Tongue (tissue), 2 donors: ENCODE results near the gene NDST1. TPM values are rescaled to one million over a fixed set of nuclear protein-coding genes. Genes with fewer than 3 reads are reported as not detected.

Experiments
- DNase-seq: peaks from one replicate; pipeline ENCODE4 v3.0.0-alpha.2; 2015
- total RNA-seq: library from RNA; depleted of rRNA; stranded (reverse); fragments of >200 nt; gene quantifications from one replicate; pipeline ENCODE4 v1.2.3, GENCODE V29; 2014

NDST1 gene
- total RNA-seq, 1 donor from 2014 or later = 91.4 TPM

DNA sequence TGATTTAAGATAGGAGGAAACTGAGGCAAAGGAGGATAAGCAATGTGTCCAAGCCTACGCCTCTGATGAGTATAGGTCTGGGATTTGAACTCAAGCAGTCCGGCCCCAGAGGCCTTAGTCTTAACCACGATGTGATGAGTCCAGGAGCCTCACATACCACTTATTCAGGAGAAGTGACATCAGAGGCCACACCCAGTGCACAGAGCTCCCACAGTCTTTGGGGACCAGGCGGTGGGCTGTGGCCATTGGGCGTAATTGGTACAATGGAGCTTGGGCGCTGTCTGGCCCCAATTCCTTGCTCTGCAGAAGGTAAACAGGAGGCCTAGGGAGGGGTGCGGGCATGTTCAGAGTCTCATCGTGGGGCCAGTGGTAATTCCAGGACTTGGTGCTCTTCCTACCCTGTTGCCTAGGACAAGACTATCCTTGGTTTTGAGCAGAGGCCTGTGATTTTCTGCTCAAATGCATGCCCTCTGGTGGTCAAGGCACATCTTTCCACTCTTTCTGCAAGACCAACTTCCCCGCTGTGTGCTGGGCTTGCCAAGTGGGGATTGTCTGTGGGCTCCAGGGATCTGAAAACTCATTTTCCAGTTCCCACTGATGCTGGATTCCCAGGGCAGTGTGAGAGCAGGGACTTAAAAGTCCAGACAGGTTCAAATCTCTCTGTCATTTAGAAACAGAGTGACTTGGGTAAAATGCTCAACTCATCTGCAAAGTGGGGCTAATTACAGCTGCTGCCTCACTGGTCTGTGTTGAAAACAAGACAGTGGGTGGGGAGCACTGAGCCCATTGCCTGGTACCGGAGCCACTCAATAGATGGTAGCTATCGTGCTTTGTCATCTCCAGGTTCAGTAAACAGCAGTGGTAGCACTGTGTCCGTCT, 15.8 kb downstream of the NDST1 start:
- DNase-seq = peak; percentile 72

- no peak for DNase-seq
Measured at GRCh38 chr5:150525163-150525562, 17.2 kb downstream of the NDST1 start.

GRCh38 chr5:150525781-150526180, 17.9 kb downstream of the NDST1 start:
- DNase-seq = no peak

DNA sequence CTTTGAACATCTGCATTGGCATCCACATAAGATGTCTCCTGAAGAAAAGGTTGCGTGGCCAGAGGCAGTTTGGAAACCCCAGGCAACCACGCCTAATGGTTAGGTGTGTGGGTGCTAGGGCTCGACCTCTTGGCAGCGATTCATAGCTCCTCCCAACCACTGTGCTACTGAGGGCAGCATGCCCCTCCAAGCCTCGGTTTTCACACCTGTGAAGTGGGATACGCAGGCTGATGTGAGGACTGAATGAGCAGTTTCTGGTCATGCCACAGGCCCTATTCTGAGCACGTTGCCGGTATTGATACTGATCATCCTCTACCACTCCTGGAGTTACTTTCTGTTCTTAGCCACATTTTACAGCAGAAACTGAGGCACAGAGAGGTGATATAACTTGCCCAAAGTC, 19.1 kb downstream of the NDST1 start:
- no peak for DNase-seq

DNA sequence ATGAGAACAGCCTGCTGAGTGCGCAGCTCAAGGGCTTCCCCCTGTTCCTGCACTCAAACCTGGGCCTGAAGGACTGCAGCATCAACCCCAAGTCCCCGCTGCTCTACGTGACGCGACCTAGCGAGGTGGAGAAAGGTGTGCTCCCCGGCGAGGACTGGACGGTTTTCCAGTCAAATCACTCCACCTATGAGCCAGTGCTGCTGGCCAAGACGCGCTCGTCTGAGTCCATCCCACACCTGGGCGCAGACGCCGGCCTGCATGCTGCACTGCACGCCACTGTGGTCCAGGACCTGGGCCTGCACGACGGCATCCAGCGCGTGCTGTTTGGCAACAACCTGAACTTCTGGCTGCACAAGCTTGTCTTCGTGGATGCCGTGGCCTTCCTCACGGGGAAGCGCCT, 19.9 kb downstream of the NDST1 start:
- DNase-seq = no peak

GRCh38 chr5:150528924-150529546, 21.1 kb downstream of the NDST1 start:
- DNase-seq = no peak

- DNase-seq = no peak
Measured at GRCh38 chr5:150529555-150529954, 21.6 kb downstream of the NDST1 start.

DNA sequence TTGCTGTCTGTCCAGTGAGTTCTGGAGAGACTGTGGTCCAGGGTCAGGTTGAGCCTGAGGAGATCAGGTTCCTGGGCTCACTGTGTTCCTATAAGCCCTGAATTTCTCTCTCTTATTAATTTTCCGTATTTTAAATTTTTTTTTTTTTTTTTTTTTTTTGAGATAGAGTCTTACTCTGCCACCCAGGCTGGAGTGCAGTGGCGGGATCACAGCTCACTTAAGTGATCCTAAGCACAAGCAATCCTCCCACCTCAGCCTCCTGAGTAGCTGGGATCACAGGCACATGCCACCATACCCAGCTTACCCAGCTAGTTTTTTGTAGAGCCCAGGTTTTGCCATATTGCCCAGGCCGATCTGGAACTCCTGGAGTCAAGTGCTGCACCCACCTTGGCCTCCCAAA, 22.5 kb downstream of the NDST1 start:
- DNase-seq = no peak

GRCh38 chr5:150530951-150531588, 23.1 kb downstream of the NDST1 start:
- DNase-seq = no peak

DNA sequence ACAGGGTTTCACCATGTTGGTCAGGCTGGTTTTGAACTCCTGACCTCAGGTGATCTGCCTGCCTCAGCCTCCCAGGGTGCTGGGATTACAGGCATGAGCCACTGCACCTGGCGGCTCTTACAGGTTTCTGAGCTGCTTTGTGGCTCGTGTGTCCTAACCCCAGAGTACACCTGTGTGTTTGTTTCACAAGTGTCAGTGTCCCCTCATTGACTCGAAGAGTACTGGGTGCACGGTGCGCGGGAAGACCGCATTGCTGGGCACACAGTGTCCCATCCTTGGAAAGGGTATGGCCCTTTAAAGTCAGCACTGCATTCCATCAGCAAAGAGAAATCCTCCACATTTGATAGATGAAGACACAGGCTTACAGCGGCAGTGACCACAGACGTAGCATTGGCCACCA, 23.8 kb downstream of the NDST1 start:
- DNase-seq = no peak

GRCh38 chr5:150532151-150532550, 24.2 kb downstream of the NDST1 start:
- DNase-seq = no peak

DNA sequence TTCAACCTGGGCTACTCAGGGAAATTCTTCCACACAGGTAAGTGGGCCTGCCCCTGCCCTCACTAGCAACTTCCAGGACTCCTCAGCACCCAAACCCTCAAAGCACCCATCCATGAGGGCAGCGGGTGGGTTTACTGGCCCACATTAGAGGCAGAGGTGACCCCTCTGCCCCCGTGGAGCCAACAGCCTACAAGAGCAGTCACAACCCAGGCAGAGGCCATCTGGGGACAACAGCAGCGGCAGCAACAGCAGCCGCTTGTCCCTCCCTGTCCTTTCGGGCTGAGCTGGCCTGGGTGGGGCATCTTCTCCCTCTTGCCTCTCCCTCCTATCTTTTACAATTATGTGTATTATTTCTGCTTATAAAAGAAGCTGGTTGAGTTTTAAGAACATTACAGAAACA, 25.1 kb downstream of the NDST1 start:
- no peak for DNase-seq

GRCh38 chr5:150534811-150535210, 26.9 kb downstream of the NDST1 start:
- DNase-seq = no peak

DNA sequence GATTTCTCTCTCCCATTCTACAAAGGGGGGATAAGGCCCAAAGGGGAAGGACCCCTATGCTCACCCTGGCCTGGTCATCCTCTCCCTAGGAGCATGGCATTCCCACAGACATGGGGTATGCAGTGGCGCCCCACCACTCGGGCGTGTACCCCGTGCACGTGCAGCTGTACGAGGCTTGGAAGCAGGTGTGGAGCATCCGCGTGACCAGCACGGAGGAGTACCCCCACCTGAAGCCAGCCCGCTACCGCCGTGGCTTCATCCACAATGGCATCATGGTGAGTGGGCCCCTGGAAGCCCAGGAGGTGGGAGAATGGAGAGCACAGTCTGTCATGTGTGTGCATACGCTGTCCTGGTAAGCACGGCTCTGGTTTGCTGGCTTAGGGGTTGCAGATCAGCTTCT, 27.7 kb downstream of the NDST1 start:
- no peak for DNase-seq

GRCh38 chr5:150538007-150538917, 30.3 kb downstream of the NDST1 start:
- no peak for DNase-seq

DNA sequence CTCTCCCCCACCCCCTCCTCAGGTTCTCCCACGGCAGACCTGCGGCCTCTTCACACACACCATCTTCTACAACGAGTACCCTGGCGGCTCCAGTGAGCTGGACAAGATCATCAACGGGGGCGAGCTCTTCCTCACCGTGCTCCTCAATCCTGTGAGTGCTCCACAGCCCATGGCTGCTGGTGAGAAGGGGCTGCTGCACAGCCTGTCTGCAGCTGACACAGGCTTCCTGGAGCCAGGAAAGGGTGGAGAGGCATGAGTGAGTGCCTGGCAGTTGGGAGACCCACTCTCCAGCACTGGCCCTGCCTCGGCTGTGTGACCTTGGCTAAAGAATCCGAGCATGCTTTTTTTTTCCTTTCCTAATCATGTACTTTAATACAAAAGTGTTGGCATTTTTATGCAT, 31.3 kb downstream of the NDST1 start:
- DNase-seq = no peak

GRCh38 chr5:150540042-150540441, 32.1 kb downstream of the NDST1 start:
- no peak for DNase-seq

- peak; percentile 55 for DNase-seq
Measured at GRCh38 chr5:150540615-150541396, 32.9 kb downstream of the NDST1 start.

DNA sequence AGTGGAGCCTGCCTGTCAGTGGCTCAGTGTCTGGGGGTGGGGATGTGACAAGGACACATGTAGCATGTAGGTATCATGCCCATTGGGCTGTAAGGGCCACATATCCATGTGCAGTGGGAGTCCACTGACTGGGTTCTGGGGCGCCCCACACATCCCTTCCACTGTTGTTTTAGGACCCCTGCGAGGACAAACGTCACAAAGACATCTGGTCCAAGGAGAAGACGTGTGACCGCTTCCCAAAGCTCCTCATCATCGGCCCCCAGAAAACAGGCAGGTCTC, 33.4 kb downstream of the NDST1 start:
- DNase-seq = no peak

GRCh38 chr5:150541895-150542294, 34.0 kb downstream of the NDST1 start:
- no peak for DNase-seq

GRCh38 chr5:150542933-150543445, 35.1 kb downstream of the NDST1 start:
- no peak for DNase-seq
